GM12801 (cell line): ENCODE data around the gene MKNK1.

ENCODE experiments used
- CTCF ChIP-seq: IDR thresholded peaks from one replicate; pipeline ENCODE4 v1.5.1; 2011; ENCODE audit warnings: control low read depth; ENCODE audit not compliant: insufficient read length; ENCODE audit errors: extremely low read depth

MKNK1 gene

GRCh38 chr1:46635205-46635604 lies 31.1 kb upstream of the MKNK1 start:
- TF ChIP-seq CTCF, result no peak

- no peak for TF ChIP-seq CTCF
These were observed 26.7 kb upstream of the MKNK1 start for GRCh38 chr1:46630719-46631118.

GRCh38 chr1:46623743-46624644 lies 19.9 kb upstream of the MKNK1 start:
- TF ChIP-seq CTCF, result no peak

- no peak for TF ChIP-seq CTCF
These were observed 18.3 kb upstream of the MKNK1 start for GRCh38 chr1:46622344-46622743.

- TF ChIP-seq CTCF, result no peak
These were observed 17.9 kb upstream of the MKNK1 start for GRCh38 chr1:46621930-46622329.

GRCh38 chr1:46619656-46620258 lies 15.7 kb upstream of the MKNK1 start:
- TF ChIP-seq CTCF, result no peak

GRCh38 chr1:46618754-46619415 lies 14.8 kb upstream of the MKNK1 start:
- TF ChIP-seq CTCF, result no peak
